ENCODE measurements around the gene TP73. TPM values are rescaled to one million over a fixed set of nuclear protein-coding genes. Genes with fewer than 3 reads are reported as not detected.

Gene TP73
- total and polyA plus RNA-seq, 2 donors (not counting 1 experiment from before 2014, with no cell fraction given) = 1.2 to 2.4 TPM

GRCh38 chr1:3727825-3728776 is 75.8 kb downstream of the TP73 start:
- Histone ChIP-seq H3K4me1 (ENCODE audit: control insufficient read depth in 2 of 2, insufficient read depth in 2 of 2, low read length in 2 of 2) (no peaks in the 10 kb centered on the region), H3K9ac (ENCODE audit: low read length) (no peak overlapping the region), H3K27me3 (replicated peaks in 1 of 4; ENCODE audit: control extremely low read depth in 1 of 4, control insufficient read depth in 3 of 4, insufficient read depth in 4 of 4, low read length in 3 of 4) (peaks cover 0 to 3% (median 0%) of the 10 kb centered on the region in 4 experiments), H3K4me2 (replicated peaks; ENCODE audit: low read depth, low read length, poor library complexity, severe bottlenecking) (no peak overlapping the region), H3K79me2 (ENCODE audit: control insufficient read depth, insufficient read depth, low read length) (no peaks in the 10 kb centered on the region), H3K27ac (ENCODE audit: low read length in 2 of 2) (no peak overlapping the region), H3K4me3 (ENCODE audit: control extremely low read depth in 1 of 5, extremely low read depth in 1 of 5, insufficient read depth in 1 of 5, low read depth in 2 of 5, low read length in 4 of 5) (no peak overlapping the region), H4K20me1 (ENCODE audit: control insufficient read depth, insufficient read depth, low read length, poor library complexity, severe bottlenecking) (no peaks in the 10 kb centered on the region), H2AFZ (ENCODE audit: insufficient read depth, low read depth, low read length, poor library complexity, severe bottlenecking) (no peak overlapping the region), H3K36me3 (replicated peaks in 1 of 2; ENCODE audit: control extremely low read depth in 1 of 2, control insufficient read depth in 1 of 2, extremely low read depth in 1 of 2, insufficient read depth in 2 of 2, low read length in 1 of 2) (no peaks in the 10 kb centered on the region), H3K9me3 (ENCODE audit: control extremely low read depth in 1 of 3, control insufficient read depth in 2 of 3, insufficient read depth in 1 of 3, low read length in 2 of 3) (peaks cover 0 to 3% (median 0%) of the 10 kb centered on the region in 3 donors)
- Mint-ChIP-seq H3K27ac (no peak overlapping the region), H3K9me3 (ENCODE audit: insufficient read depth) (no peaks in the 10 kb centered on the region), H3K4me1 (peaks cover 2% of the 10 kb centered on the region), H3K27me3 (peaks cover 3% of the 10 kb centered on the region), H3K4me3 (no peak overlapping the region)
- ATAC-seq (ENCODE audit: low read depth) = no peak
- TF ChIP-seq EZH2 (IDR thresholded peaks at IDR 0.05; ENCODE audit: borderline replicate concordance, insufficient read depth, low read depth, low read length, poor library complexity, severe bottlenecking) (no peak), CTCF (IDR thresholded peaks at IDR 0.05) (no peak)
- DNase-seq = no peak
- CTCF ChIA-PET = interaction anchor here (1.9 kb wide), 1 partner anchor 275 kb away, joined by 8 read pairs; no protein-coding TSS in a partner anchor
- intact Hi-C loops (cut with micrococcal nuclease) = no loop called here
- 93% methylated on average over 31 of the region's 31 CpGs for WGBS (ENCODE audit: insufficient coverage)
- POLR2A ChIA-PET = no interaction called here

Measured in B cell (primary cell).